Articular chondrocyte of knee joint (primary cell): ENCODE measurements around the gene AMH. TPM values are rescaled to one million over a fixed set of nuclear protein-coding genes. Genes with fewer than 3 reads are reported as not detected.

Experiments
- small RNA-seq: library from RNA; depleted of rRNA; stranded (forward); fragments of <200 nt; gene quantifications from one replicate; pipeline ENCODE3, GENCODE V24; 2012
- total RNA-seq: library from RNA; depleted of rRNA; stranded (reverse); fragments of >200 nt; gene quantifications from 2 replicates; pipeline ENCODE4 v1.2.3, GENCODE V29; 2012

Gene AMH
- 0.22 and 1.2 TPM in 2 replicates for total RNA-seq

GRCh38 chr19:2249010-2249866 lies at the start of gene AMH:
Gene AMH (plus strand): TSS chr19:2249323. CDS start chr19:2249333, 10 bp downstream.

DNA sequence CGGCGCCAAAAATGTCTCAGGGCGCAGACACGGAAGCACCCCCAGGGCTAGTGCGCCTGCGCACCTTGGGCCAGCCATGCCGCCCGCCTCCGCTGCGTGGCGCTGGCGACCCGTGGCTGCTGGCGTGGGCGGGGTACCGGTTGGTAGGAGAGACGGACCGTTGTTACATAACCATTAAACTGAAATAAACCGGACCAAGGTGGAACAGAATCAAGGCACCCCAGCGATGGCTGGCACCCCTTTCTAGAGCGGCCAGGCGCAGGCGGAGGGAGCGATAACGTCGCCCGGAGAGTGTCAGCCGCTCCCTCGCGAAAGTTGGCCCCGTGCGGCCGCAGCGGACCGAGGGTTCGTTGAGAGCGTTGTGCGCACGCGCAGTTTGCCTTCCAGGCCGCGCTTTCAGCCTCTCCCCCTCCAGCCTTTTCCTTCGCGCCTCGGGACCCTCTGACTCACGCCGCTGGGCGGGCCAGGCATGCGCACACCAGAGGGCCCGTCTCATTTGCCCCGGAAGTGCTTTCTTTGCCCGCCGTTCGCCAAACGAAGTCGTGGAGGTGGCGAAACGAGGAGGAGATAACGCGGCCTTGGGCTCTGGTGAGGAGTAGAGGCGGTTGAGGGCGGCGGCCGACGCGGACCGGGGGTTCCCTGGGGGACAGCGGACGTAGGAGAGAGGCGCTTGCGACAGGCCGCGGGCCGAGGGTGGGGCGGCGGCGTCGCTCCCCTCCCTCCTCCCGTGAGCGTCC lies 12.6 kb upstream of the AMH start, which contains the start of the genes PLEKHJ1 and SF3A2:
Gene PLEKHJ1, minus strand, starts transcription at position 16 of the 737 bp plus-strand sequence. CDS start 81 bp downstream, outside the sequence.
Gene SF3A2, plus strand, starts transcription at position 511 of the 737 bp plus-strand sequence. CDS start 6,595 bp downstream, outside the sequence.

GRCh38 chr19:2255982-2256685 lies 7.0 kb downstream of the AMH start, which contains the start of gene JSRP1:
Gene JSRP1 (minus strand): TSS chr19:2256417. CDS start chr19:2255314, 1,103 bp downstream.

DNA sequence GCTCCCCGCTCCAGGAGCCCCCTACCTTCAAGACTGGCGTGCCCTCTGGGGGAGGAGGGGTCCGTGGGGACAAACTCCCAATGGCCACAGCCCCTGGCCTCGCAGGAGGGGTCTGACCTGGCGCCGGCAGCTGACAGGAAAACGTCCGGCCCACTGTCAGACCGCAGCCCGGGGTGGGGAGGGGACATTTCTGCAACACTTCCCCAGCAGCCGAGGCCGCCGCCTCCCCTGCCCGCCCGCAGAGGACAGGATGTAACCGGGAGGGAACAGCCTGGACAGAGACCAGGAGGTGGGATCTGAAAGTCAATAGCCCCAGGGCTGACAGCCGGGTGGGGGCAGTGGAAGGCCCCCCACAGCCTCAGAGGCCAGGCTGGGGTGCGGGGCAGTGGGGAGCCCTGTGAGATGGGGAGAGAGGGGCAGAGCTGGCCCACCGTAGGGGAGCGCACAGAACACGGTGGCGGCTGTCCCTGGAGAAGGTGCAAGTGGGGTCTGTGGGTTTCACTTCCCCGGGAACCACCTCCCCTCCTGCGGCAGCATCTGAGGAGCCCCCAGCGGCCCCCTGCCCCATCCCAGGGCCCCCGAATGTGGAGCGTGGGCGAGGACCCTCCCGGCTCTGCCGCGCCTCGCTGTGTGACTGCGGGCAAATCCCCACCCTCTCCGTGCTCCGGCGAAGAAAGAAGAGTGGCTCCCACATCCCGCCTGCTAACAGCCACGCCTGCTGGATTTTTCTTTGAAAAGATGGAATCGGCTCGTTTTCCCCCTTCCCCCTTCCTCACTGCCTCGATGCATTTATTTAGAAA lies 33.1 kb downstream of the AMH start, which contains the start of gene PEAK3:
Gene PEAK3, minus strand, starts transcription at position 114 of the 800 bp plus-strand sequence. CDS start 1,244 bp downstream, outside the sequence.

Small RNAs within 50 kb of the gene (small RNA-seq; reads per million reads assigned to genes)
- not detected for gene MIR1227

Other genes starting within 250 kb of the AMH start
- 47.0 and 55.0 TPM in 2 replicates for gene BTBD2, start 233.6 kb upstream of the AMH start, total RNA-seq
- gene MKNK2, start 198.1 kb upstream of the AMH start, total RNA-seq = 41.4 and 53.4 TPM in 2 replicates
- gene MOB3A, start 153.0 kb upstream of the AMH start, total RNA-seq = 22.6 and 22.9 TPM in 2 replicates
- gene IZUMO4, start 152.4 kb upstream of the AMH start, total RNA-seq = 0.43 and 0.78 TPM in 2 replicates
- gene AP3D1, start 97.8 kb upstream of the AMH start, total RNA-seq = 85.0 and 97.7 TPM in 2 replicates
- 5.2 and 5.5 TPM in 2 replicates for gene DOT1L, start 85.4 kb upstream of the AMH start, total RNA-seq
- gene PLEKHJ1, start 13.0 kb upstream of the AMH start, total RNA-seq = 22.7 TPM in 2 replicates
- gene SF3A2, start 12.5 kb upstream of the AMH start, total RNA-seq = 18.3 and 20.9 TPM in 2 replicates
- gene JSRP1, start 7.1 kb downstream of the AMH start, total RNA-seq = not detected in 2 replicates
- gene PEAK3, start 32.9 kb downstream of the AMH start, total RNA-seq = not detected in 2 replicates
- gene LINGO3, start 58.8 kb downstream of the AMH start, total RNA-seq = not detected in 2 replicates
- gene LSM7, start 79.3 kb downstream of the AMH start, total RNA-seq = 63.5 and 98.4 TPM in 2 replicates
- 23.0 and 24.5 TPM in 2 replicates for gene SPPL2B, start 79.4 kb downstream of the AMH start, total RNA-seq
- gene TMPRSS9, start 110.9 kb downstream of the AMH start, total RNA-seq = not detected in 2 replicates
- gene TIMM13, start 178.3 kb downstream of the AMH start, total RNA-seq = 22.7 and 24.2 TPM in 2 replicates
- 40.8 and 41.8 TPM in 2 replicates for gene LMNB2, start 207.6 kb downstream of the AMH start, total RNA-seq
- gene GADD45B, start 226.8 kb downstream of the AMH start, total RNA-seq = 34.3 and 34.8 TPM in 2 replicates